Measurements from ENCODE around the gene RPF1.
A peak's percentile ranks its signal among the peaks of the same experiment; 100 is the strongest.
"Not testable (repeated sequence)": the region's sequence is repeated elsewhere in the genome, so short reads cannot be mapped to it uniquely, and the experiment has no call there.

RPF1 gene

GRCh38 chr1:84434081-84434769 is 44.8 kb upstream of the RPF1 start:
- Histone ChIP-seq H3K27ac (ENCODE audit: low read length) (no peak overlapping the region), H3K4me3 (ENCODE audit: low read length) (no peak overlapping the region), H2AFZ (ENCODE audit: low read depth, low read length) (no peak overlapping the region), H3K36me3 (replicated peaks; ENCODE audit: low read depth, low read length) (no peaks in the 10 kb centered on the region), H3K79me2 (ENCODE audit: low read length) (no peaks in the 10 kb centered on the region), H4K20me1 (ENCODE audit: insufficient read depth, low read length) (no peaks in the 10 kb centered on the region), H3K4me1 (ENCODE audit: low read length) (peaks cover 23% of the 10 kb centered on the region), H3K4me2 (ENCODE audit: low read length) (peak overlapping the region; percentile 70; the same call in 1 of the 2 replicates), H3K9me3 (ENCODE audit: insufficient read depth, low read length) (no peaks in the 10 kb centered on the region), H3K9ac (ENCODE audit: low read length) (no peak overlapping the region), H3K27me3 (ENCODE audit: low read depth, low read length) (no peaks in the 10 kb centered on the region)
- TF ChIP-seq, protein P1, sequence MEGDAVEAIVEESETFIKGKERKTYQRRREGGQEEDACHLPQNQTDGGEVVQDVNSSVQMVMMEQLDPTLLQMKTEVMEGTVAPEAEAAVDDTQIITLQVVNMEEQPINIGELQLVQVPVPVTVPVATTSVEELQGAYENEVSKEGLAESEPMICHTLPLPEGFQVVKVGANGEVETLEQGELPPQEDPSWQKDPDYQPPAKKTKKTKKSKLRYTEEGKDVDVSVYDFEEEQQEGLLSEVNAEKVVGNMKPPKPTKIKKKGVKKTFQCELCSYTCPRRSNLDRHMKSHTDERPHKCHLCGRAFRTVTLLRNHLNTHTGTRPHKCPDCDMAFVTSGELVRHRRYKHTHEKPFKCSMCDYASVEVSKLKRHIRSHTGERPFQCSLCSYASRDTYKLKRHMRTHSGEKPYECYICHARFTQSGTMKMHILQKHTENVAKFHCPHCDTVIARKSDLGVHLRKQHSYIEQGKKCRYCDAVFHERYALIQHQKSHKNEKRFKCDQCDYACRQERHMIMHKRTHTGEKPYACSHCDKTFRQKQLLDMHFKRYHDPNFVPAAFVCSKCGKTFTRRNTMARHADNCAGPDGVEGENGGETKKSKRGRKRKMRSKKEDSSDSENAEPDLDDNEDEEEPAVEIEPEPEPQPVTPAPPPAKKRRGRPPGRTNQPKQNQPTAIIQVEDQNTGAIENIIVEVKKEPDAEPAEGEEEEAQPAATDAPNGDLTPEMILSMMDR (IDR thresholded peaks at IDR 0.05; ENCODE audit: low read depth, low read length), result no peak
- TF ChIP-seq EZH2phosphoT487 (IDR thresholded peaks at IDR 0.05; ENCODE audit: low read depth), result no peak

DNA sequence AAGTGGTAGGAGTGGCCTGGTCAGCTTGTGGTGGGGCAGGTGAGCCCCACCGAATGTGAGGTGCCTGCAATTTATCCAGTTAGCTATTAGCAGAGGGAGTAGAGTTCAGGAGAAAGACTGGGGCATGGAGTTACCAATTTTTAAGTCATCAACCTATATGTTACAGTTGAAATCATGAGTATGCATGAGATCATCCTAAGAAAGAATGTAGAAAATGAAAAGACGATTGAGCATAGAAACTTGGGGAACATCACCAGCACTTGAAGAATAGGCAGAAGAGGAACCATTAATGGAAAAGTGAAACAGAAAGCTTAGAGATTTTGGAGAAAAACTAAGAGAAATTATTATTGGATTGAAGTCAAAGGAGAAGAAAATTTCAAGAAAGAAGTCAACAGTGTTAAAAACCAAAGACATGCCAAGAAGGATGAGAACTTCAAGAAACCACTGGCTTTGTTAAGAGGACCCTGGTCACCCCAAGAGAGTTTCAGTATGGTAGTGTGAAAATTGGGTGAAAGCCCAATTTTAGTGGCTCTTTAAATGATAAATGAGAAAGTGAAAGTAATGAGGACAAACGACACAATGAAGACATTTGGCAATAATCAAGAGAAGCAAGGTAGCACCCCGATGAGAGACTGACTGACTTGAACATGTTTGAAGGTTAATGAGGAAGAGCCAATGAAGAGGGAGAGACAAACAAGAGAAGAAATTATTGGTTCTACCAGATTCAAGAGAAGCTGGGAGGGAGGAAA is 44.1 kb upstream of the RPF1 start:
- Histone ChIP-seq H3K9ac (ENCODE audit: low read length) (no peak overlapping the region), H3K79me2 (ENCODE audit: low read length) (no peaks in the 10 kb centered on the region), H2AFZ (ENCODE audit: low read depth, low read length) (no peak overlapping the region; the same call in 1 of the 2 replicates), H3K4me1 (ENCODE audit: low read length) (peaks cover 23% of the 10 kb centered on the region), H3K4me2 (ENCODE audit: low read length) (peak overlapping the region; percentile 17), H3K27me3 (ENCODE audit: low read depth, low read length) (no peaks in the 10 kb centered on the region), H3K27ac (ENCODE audit: low read length) (no peak overlapping the region), H4K20me1 (ENCODE audit: insufficient read depth, low read length) (no peaks in the 10 kb centered on the region), H3K9me3 (ENCODE audit: insufficient read depth, low read length) (no peaks in the 10 kb centered on the region), H3K36me3 (replicated peaks; ENCODE audit: low read depth, low read length) (no peaks in the 10 kb centered on the region), H3K4me3 (ENCODE audit: low read length) (no peak overlapping the region)
- TF ChIP-seq EZH2phosphoT487 (IDR thresholded peaks at IDR 0.05; ENCODE audit: low read depth), result no peak
- TF ChIP-seq, protein P1 (IDR thresholded peaks at IDR 0.05; ENCODE audit: low read depth, low read length), result no peak

- no peaks in the 10 kb centered on the region for H3K36me3 ChIP-seq (replicated peaks; ENCODE audit: low read depth, low read length)
- peak overlapping the region; percentile 24; the same call in 1 of the 2 replicates for H3K9ac ChIP-seq (ENCODE audit: low read length)
- TF ChIP-seq EZH2phosphoT487 (IDR thresholded peaks at IDR 0.05; ENCODE audit: low read depth), result no peak
- TF ChIP-seq, protein P1 (IDR thresholded peaks at IDR 0.05; ENCODE audit: low read depth, low read length), result no peak
- H3K27me3 ChIP-seq (ENCODE audit: low read depth, low read length), result no peaks in the 10 kb centered on the region
- H2AFZ ChIP-seq (ENCODE audit: low read depth, low read length), result peak overlapping the region; percentile 88
- H3K4me1 ChIP-seq (ENCODE audit: low read length), result peaks cover 26% of the 10 kb centered on the region
- H4K20me1 ChIP-seq (ENCODE audit: insufficient read depth, low read length), result no peaks in the 10 kb centered on the region
- H3K4me3 ChIP-seq (ENCODE audit: low read length), result peak overlapping the region; percentile 50
- no peaks in the 10 kb centered on the region for H3K9me3 ChIP-seq (ENCODE audit: insufficient read depth, low read length)
- H3K4me2 ChIP-seq (ENCODE audit: low read length), result peak overlapping the region; percentile 60
- no peaks in the 10 kb centered on the region for H3K79me2 ChIP-seq (ENCODE audit: low read length)
- no peak overlapping the region for H3K27ac ChIP-seq (ENCODE audit: low read length)
Observed at GRCh38 chr1:84436876-84437655, 42.0 kb upstream of the RPF1 start.

- peak overlapping the region; percentile 49 for H3K4me3 ChIP-seq (ENCODE audit: low read length)
- peaks cover 20% of the 10 kb centered on the region for H3K4me1 ChIP-seq (ENCODE audit: low read length)
- no peak overlapping the region for H3K9ac ChIP-seq (ENCODE audit: low read length)
- peak overlapping the region; percentile 71 for H3K4me2 ChIP-seq (ENCODE audit: low read length)
- H3K27ac ChIP-seq (ENCODE audit: low read length), result peak overlapping the region; percentile 30
- H3K79me2 ChIP-seq (ENCODE audit: low read length), result no peaks in the 10 kb centered on the region
- peak overlapping the region; percentile 76 for H2AFZ ChIP-seq (ENCODE audit: low read depth, low read length)
- TF ChIP-seq, protein P1 (IDR thresholded peaks at IDR 0.05; ENCODE audit: low read depth, low read length), result peak; percentile 69
- TF ChIP-seq EZH2phosphoT487 (IDR thresholded peaks at IDR 0.05; ENCODE audit: low read depth), result no peak
- H3K36me3 ChIP-seq (replicated peaks; ENCODE audit: low read depth, low read length), result no peaks in the 10 kb centered on the region
- no peaks in the 10 kb centered on the region for H3K27me3 ChIP-seq (ENCODE audit: low read depth, low read length)
- no peaks in the 10 kb centered on the region for H3K9me3 ChIP-seq (ENCODE audit: insufficient read depth, low read length)
- H4K20me1 ChIP-seq (ENCODE audit: insufficient read depth, low read length), result no peaks in the 10 kb centered on the region
Observed at GRCh38 chr1:84442256-84442655, 36.8 kb upstream of the RPF1 start.

DNA sequence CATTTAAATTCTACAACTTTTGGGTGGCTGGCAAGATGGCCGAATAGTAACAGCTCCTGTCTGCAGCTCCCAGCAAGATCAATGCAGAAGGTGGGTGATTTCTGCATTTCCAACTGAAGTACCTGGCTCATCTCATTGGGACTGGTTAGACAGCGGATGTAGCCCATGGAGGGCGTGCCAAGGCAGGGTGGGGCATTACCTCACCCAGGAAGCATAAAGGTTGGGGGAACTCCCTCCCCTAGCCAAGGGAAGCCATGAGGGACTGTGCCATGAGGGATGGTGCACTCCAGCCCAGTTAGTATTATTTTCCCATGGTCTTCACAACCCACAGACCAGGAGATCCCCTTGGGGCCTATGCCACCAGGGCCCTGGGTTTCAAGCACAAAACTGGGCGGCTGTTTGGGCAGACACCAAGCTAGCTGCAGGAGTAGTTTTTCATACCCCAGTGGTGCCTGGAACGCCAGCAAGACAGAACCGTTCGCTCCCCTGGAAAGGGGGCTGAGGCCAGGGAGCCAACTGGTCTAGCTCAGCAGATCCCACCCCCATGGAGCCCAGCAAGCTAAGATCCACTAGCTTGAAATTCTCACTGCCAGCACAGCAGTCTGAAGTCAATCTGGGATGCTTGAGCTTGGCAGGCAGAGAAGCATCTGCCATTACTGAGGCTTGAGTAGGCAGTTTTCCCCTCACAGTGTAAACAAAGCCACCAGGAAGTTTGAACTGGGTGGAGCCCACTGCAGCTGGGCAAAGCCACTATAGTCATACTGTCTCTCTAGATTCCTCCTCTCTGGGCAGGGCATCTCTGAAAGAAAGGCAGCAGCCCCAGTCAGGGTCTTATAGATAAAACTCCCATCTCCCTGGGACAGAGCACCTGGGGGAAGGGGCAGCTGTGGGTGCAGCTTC is 36.1 kb upstream of the RPF1 start:
- not testable (repeated sequence) for H4K20me1 ChIP-seq (ENCODE audit: insufficient read depth, low read length); H3K9me3 ChIP-seq (ENCODE audit: insufficient read depth, low read length); H3K27me3 ChIP-seq (ENCODE audit: low read depth, low read length); H3K36me3 ChIP-seq (replicated peaks; ENCODE audit: low read depth, low read length); H3K9ac ChIP-seq (ENCODE audit: low read length); H3K79me2 ChIP-seq (ENCODE audit: low read length)
- Histone ChIP-seq H3K27ac (ENCODE audit: low read length) (peak overlapping the region; percentile 30), H3K4me3 (ENCODE audit: low read length) (peak overlapping the region; percentile 49), H2AFZ (ENCODE audit: low read depth, low read length) (peak overlapping the region; percentile 76), H3K4me1 (ENCODE audit: low read length) (peaks cover 14% of the 10 kb centered on the region), H3K4me2 (ENCODE audit: low read length) (peak overlapping the region; percentile 71)

Measured in OCI-LY3 (cell line).